NCI-H460 (cell line): ENCODE measurements around the gene CEP72. TPM values are rescaled to one million over a fixed set of nuclear protein-coding genes. Genes with fewer than 3 reads are reported as not detected.

ENCODE experiments used
- DNase-seq: peaks from one replicate; pipeline ENCODE4 v3.0.0-alpha.2; 2016; ENCODE audit warnings: low read depth; ENCODE audit errors: extremely low read depth
- total RNA-seq: library from RNA; depleted of rRNA; stranded (reverse); fragments of >200 nt; shearing (Covaris generic); gene quantifications from 2 replicates; pipeline ENCODE4 v1.2.3, GENCODE V29; 2014

Gene CEP72
- total RNA-seq, 1 experiment from 2014 or later = 29.0 TPM

DNA sequence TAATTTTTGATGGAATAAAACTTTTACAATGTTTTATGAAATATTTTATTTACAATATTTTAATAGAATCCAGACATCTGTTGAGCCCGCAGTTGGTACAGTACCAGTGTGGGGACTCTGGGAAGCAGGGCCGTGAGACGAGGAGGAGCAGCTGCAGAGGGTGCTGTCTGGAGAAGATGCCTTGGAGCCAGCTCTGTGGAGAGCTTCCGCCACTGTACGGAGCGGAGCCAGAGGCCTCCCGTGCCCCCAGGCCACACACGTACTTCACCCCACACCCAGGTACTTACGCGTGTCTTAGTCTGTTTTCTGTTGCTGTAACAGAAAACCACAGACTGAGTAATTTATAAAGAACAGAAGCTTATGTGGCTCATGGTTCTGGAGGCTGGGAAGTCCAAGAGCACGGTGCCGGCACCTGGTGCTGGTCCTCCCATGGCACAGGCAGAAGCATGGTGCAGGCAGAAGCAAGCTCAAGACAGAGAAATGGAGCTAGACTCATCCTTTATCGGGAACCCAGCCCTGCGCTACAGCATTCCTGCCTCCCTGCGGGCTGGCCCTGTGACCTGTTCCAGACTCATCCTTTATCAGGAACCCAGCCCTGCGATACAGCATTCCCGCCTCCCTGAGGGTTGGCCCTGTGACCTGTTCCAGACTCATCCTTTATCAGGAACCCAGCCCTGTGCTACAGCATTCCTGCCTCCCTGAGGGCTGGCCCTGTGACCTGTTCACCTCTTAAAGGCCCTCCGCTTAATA lies 23.3 kb downstream of the CEP72 start:
- DNase-seq = no peak

DNA sequence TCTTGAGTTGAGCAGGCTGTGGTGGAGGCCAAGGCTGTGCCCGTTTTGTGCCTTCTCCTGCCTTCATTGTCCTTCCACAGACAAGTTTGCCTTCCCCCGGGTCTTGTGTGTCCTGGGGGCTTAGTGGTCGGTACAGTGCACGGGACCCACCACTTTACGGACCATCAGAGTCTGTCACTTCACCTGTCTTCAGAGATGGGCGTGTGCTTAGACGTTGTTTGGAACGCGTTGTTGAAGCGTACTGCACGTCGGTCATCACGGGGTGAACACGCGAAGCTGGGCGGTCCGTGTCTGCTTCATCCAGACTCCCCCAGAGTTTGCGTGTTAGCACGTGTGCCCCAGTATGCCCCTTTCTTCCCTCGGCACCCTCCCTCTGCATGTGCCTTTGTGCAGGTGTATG lies 24.8 kb downstream of the CEP72 start:
- DNase-seq = no peak

DNA sequence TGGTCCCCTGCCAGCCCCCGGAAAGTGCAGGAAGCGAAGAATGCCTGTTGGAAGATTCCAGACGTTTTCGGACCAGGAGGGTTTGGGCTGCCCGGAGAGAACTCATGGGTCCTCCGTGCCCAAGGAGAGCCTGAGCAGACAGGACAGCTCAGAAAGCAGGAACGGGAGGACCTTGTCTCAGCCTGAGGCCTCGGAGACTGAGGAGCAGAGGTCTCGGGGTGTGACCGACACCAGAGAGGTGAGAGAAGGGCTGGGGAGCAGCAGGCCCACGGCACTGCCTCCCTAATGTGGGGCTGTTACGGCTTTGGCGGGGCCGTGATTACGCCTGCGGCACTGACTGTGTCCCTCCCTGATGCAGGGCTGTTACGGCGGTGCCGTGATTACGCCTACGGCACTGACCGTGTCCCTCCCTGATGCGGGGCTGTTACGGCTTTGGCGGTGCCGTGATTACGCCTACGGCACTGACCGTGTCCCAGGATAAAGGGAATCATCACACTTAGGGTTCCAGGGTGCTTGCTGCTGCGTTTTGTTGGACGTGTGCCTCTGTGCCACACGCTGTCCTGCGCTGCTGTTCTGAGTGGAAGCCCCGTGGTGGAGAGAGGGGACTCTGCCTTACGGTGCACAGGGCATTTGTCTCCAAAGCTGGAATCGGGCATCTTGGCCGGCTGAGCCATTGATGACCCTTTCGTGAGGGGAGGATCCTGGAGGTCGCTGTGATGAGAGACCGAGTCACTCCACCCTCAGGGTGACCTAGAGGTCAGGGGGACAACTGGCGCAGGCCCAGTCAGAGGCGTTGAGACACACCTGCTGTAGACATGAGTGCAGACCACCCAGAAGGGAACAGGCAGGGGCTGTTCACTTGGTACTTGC lies 25.7 kb downstream of the CEP72 start:
- no peak for DNase-seq

DNA sequence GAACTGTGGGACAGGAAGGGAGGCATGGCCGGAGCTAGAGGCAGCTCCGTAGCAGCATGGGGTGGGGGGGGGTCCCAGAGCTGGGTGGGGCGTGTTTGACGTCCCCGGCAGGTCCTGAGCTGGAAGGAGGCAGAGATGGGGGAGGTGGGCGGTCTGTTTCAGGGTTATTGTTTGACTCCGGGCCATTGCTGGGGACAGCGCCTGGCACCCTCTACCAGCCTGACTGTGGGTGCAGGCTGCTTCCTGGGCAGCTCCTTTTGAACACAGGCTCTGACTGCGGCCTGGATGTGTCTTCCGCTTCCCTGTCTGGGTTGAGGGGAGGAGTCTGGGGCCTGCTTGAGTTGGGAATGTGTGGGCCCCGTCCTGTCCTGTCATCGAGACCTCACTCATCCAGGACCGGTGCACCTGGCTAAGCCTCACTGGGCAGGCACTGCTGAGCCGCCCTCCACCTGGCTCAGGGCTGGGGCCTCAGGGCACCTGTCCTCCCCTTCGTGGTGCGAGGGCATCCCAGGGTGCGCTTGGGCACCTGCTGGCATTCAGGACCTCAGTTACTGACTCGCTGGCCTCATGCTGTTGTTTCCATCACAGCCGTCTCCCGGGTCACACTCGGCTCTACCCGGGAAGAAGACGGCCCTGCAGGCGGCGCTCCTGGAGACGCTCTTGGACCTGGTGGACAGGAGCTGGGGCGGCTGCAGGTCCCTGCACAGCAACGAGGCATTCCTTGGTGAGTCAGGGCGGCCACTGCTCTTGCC lies 26.5 kb downstream of the CEP72 start:
- no peak for DNase-seq

DNA sequence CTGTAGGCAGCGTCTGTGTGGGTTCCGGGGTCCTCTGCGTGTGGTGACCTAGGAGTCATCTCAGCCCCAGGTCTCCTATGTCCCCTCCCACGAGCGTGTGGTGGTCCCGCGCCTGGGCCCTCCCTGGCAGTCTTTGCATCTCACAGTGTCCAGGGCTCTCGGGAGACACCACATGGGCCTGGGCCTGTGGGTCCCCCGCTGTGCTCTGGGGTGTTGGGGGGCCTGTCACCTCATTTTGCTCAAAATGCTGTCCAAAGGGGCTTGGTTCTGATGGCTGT lies 27.1 kb downstream of the CEP72 start:
- no peak for DNase-seq

DNA sequence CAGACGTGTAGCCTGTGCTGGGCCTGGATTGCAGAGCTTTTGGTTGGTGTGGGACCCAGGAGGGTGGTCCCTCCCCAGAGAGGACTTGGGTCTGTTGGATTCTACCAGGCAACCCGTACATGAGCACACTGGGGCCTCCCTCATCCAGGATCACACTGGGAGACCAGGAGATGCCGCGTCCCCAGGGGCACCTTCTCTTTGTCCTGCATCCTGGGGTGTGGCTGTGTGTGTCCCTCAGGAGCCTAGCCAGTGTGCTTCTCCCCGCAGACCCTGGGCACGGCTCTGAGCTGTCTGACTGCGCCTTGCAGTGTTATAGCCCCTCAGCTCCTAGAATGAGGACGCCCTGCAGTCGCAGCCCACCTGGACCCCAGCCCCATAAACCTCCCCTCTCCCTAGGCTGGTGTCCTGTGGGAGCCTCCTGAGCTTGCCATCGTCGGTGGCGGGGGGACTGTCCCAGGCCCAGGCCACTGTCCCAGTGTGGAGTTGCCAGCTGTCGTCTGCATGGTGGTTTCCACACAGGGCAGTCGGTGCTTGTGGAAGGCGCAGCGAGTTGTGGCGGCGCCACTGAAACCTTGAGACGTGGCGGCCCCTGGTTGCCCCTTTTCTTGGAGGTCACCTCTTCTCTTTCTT lies 27.6 kb downstream of the CEP72 start:
- DNase-seq = no peak

DNA sequence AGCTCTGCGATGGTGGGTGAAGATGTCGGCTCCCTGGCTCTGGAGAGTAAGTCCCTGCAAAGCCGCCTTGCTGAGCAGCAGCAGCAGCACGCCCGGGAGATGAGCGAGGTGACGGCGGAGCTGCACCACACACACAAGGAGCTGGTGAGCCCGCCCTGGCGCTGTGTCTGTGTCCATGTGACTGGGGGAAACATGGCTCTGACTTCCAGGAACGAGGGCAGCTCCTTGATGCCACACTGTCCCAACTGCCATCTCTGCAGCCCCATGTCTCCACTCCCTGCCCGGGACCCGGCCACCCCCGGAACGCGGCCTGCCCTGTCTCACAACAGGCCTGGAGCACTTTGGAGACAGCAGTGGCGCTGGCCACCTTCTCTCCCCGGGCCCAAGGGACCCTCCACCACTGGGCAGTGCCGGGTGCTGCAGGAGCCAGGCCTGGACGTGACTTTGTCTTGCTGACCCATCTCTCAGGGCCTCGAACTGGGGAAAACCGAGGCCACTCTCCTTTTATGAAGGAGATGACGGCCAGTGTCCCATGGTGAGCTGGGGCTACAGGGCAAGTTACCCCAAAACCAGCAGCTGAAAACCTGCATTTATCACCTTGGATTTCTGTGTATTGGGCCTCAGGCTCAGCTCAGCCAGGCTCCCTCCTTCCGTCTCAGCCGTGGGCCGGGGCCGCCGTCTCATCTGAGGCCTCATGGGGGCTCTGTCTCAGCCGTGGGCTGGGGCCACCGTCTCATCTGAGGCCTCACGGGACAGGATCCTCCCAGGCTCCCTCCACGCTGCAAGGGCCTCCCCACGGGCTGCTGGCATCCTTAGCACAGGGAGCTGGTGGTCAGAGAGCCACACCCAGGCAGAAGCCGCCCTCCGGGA lies 28.6 kb downstream of the CEP72 start:
- DNase-seq = no peak

DNA sequence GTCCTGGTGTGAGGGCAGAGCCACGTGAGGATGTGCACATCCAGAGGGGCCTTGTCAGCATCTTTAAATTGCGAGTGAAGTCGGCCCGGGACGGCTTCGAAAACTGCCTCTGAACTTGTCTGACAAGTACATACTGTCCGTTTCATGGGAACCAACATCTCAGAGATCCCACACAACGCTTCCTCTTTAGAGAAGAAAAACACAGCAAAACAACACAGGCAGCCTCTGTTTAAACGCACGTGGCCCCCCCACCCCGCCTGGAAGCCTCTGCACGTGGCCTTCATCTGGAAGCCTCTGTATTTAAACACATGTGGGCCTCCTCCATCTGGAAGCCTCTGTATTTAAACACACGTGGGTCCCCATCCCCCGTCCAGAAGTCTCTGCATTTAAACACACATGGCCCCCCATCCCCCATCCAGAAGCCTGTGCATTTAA lies 29.2 kb downstream of the CEP72 start:
- no peak for DNase-seq

DNA sequence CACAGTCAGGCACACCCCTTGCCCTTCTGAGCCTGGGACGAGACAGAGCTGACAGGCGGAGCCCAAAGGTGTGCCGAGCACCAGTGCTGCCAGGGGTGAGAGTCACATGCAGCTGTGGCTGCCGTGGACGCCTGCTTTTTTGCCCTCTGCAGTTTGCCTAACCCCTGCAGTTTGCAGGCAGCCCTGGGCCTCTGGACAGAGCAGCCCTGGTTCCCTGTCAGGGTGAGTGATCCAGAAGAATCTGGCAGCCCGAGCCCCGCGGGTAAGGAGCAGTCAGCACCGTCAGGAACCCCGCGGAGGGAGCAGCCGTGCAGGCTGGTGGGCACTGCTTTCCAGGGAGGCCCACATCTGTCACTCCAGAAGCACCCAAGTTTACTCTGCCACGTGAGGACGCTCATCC lies 30.3 kb downstream of the CEP72 start:
- DNase-seq = no peak

DNA sequence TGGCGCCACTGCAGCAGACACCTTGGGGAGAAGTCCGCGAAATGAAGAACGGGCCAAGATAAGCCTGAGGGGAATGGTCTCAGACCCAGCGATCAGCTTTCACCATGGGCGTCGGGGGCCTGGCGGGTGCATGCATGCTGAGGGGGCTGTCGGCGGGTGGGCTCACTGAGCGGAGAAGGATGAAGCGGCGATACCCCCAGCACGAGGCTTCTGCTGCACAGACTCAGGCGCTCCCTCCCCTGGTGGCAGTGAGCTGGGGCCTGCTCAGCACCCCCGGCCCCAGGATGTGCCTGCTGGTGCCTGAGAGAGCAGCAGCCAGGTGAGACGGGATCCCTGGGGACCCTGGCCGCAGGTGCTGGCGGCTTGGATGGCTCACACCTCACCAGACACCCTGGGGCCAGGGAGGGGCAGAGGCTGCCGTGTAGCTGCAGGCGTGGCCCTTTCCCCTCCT lies 31.2 kb downstream of the CEP72 start:
- no peak for DNase-seq

DNA sequence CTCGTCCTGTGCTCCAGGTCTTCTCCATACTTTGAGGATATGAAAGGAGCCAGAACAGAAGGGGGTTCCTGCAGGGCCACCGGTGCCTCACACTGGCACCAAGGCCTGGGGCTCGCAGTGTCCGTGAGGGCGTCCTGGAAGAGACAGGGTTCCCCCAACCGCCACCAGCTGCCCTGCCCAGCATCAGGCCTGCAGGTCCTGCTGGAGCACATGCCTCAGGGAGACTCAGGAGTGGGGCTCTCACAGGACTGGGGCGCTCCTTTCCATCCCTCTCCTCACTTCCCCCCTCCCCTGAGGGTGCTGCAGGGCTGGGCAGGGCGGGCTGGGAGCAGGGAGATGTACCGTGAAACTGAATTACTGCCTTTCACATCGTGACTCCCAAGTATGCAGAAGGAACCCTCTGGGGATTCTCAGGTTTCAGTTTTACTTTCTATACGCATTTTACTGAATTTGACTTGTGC lies 31.7 kb downstream of the CEP72 start:
- DNase-seq = no peak

DNA sequence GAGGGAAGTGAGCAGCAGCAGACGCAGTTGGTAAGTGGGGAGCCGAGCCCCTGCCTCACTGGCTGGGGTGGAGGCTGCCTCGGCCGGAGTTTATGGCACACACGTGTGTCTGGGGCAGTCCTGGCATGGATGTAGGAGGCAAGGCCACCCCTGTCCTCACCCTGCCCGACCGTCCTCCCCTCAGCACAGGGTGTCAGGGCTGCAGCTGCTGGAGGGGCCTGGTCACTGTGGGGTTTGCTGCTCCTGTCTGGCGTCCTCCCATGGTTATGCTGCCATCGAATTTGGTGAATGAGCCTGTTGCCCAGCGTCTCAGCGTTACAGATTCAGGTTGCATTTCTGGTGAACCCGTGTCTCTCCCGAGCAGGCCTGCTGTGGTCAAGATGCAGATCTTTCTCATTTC lies 32.4 kb downstream of the CEP72 start:
- no peak for DNase-seq

DNA sequence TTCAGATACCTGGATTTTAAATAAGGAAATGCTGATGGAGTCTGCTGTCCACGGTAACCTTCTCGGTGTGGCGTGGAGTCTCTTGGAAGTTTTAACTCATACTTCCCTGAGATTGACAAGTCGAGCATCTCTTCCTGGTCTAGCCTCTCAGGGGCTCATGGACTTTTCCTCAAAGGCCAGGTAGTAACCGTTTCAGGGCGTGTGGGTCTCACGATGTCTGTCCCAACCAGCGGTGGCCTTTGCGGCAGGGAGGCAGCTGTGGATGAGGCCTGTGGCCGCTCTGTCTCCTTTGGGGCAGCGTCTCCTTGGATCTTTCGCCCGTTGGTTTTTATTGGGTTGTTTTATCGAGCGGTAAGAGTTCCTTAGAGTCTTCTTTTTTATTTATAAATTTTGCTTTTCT lies 32.8 kb downstream of the CEP72 start:
- DNase-seq = no peak

DNA sequence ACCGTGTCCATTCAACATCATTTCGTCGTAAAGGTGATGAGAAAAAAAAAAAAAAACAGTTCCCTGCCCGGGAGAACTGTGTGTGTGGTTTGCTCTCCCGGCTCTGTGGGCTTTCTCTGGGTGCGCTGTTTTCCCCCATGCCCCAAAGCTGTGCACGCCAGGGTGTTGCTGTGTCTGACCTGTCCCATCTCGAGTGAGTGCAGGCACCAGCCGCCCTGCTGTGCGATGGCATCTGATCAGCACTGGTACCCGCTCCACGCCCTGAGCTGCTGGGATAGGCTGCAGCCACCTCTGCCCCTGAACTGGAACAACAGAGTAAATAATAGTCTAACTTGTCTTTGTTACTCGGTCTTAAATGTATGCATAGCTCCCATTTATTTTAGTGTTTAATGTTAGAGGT lies 33.3 kb downstream of the CEP72 start:
- no peak for DNase-seq

DNA sequence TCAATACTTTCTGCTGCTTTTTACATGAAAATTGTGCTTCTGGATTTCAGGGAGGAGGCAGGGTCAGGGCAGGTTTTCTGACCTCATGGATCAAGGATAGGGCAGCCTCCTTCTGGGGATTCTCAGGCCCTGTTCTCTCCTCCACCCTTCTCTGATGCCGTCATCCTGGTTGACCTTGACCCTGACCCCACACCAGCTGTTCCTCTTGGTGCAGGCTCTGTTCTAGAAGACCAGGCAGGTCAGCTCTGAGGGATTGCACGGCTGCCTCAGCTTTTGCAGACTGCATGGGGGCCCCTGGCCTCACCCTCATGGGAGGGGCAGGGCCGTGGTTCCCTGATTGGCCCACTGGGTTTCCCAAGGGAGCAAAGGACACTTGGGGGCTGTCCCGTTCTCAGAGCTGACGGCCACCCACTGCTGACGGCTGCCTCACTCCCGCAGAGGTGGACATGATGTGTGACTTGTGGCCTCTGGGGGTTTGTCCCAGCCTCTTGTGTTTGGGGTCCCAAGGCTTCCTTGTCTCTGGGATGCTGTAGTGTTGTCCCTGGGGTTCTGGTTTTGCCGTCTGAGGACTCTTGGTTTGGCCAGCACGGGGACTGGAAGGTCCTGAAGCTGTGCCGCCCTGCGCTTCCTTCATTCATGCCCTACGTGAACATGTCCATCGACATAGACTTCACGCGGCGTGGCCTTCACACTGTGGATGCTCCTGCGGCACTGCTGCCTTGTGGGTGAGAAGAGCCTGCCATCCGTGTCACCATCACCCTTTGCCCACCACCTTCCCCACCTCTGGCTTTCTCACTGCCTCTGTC lies 34.5 kb downstream of the CEP72 start:
- DNase-seq = no peak

DNA sequence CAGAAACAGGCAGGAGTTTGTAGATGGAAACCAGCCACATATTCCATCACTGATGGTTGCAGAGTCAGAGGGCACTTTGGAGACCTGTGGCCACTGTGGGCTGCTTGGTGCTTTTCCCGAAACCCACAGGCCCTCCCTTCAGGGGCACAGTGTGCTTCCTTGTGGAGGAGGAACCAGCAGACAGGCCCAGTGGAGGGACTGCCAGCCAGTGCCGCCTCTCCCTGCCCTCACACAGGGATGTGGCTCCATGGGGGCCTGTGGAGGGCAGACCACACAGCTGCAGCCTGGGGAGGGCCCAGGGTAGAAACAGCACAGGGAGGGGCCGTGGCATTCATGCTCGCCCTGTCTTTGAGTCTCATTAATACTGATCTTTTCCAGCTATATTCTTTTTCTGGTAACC lies 35.2 kb downstream of the CEP72 start:
- no peak for DNase-seq

DNA sequence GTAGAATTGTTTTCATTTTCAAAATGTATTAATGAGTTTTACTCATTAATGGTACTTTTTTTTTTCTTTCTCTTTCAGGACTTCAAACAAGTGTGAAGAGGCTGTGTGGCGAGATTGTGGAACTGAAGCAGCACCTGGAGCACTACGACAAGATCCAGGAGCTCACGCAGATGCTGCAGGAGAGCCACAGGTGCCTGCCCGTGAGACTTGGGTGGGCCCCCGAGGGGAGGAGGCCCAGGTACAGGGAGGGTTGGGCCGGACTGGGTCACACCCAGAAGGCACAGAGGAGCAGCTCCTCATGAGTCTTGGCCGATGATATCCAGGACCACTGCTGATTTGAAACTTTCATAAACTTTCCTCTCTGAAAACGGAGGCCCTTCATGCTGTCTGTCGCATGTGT lies 35.6 kb downstream of the CEP72 start:
- no peak for DNase-seq

DNA sequence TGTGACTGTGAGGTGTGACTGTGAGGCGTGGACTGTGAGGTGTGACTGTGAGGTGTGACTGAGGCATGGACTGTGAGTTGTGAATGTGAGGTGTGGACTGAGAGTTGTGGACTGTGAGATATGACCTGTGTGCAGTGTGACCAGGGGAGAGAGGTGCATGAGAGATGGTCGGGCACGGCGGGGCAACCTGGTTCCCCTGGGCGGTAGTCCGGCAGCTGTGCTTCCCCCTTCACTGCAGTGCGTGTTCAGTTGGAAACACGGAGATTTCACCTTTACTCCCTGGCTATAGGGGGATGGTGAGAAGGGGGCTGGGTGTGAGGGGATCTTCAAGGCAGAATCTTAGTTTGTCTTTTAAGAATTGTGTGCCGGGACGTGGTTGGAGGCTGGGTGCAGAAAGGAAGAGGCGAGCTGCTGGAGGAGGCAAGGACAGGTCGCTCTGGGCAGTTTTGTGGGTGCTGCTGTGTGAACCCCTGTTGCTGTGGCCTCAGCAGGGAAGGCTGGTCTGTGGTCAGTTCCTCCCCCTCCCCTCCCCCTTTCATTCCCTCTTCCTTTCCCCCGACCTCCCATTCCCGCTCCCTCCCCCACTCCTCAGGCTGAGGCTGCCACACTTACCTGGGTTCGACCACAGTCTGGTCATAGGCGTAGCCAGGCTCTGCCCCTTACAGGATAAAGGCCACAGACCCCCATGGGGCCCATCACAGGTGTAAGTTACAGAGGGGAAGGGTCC lies 39.3 kb downstream of the CEP72 start:
- DNase-seq = no peak
